ENCODE results near the gene SNTG2. TPM values are rescaled to one million over a fixed set of nuclear protein-coding genes. Genes with fewer than 3 reads are reported as not detected.

The SNTG2 gene
- total RNA-seq, 1 experiment from 2014 or later, result not detected

- no peaks in the 10 kb centered on the region for H3K27me3 Mint-ChIP-seq (ENCODE audit: insufficient read depth, unreplicated experiment)
- H3K9me3 ChIP-seq, result no peaks in the 10 kb centered on the region
- BruUV-seq (replicated peaks), result no TSS peak
- H3K4me1 ChIP-seq, result no peaks in the 10 kb centered on the region
- no peak for DNase-seq
- TF ChIP-seq CTCF (IDR thresholded peaks at IDR 0.05; ENCODE audit: insufficient read depth in 1 of 2, low read depth in 1 of 2, low read length in 1 of 2, severe bottlenecking in 1 of 2, unreplicated experiment in 1 of 2), result no peak
- POLR2A ChIA-PET, result no interaction called here
- H3K4me3 ChIP-seq (ENCODE audit: low read depth, low read length), result no peak overlapping the region
- CTCF ChIA-PET, result no interaction called here
- intact Hi-C loops (cut with micrococcal nuclease; ENCODE audit: unreplicated experiment), result no loop called here
- H3K4me1 Mint-ChIP-seq (ENCODE audit: low read depth, unreplicated experiment), result no peaks in the 10 kb centered on the region
- no peaks in the 10 kb centered on the region for H3K36me3 ChIP-seq (ENCODE audit: control insufficient read depth, insufficient read depth, low read length)
- peaks cover 3% of the 10 kb centered on the region for H3K9me3 Mint-ChIP-seq (ENCODE audit: unreplicated experiment)
- H3K27me3 ChIP-seq (replicated peaks; ENCODE audit: control insufficient read depth, insufficient read depth, low read length), result no peaks in the 10 kb centered on the region
- no peak overlapping the region for H3K4me3 Mint-ChIP-seq (ENCODE audit: unreplicated experiment)
- H3K36me3 Mint-ChIP-seq (ENCODE audit: insufficient read depth, unreplicated experiment), result peaks cover 6% of the 10 kb centered on the region
- H3K27ac Mint-ChIP-seq (ENCODE audit: unreplicated experiment), result no peak overlapping the region
These were observed 12.3 kb upstream of the SNTG2 start for GRCh38 chr2:938181-939005.

GRCh38 chr2:939936-940601, 10.6 kb upstream of the SNTG2 start:
- BruUV-seq (replicated peaks), result no TSS peak
- Mint-ChIP-seq H3K27ac (ENCODE audit: unreplicated experiment) (no peak overlapping the region), H3K9me3 (ENCODE audit: unreplicated experiment) (peaks cover 20% of the 10 kb centered on the region), H3K36me3 (ENCODE audit: insufficient read depth, unreplicated experiment) (no peaks in the 10 kb centered on the region), H3K4me1 (ENCODE audit: low read depth, unreplicated experiment) (no peaks in the 10 kb centered on the region), H3K27me3 (ENCODE audit: insufficient read depth, unreplicated experiment) (no peaks in the 10 kb centered on the region), H3K4me3 (ENCODE audit: unreplicated experiment) (no peak overlapping the region)
- intact Hi-C loops (cut with micrococcal nuclease; ENCODE audit: unreplicated experiment), result no loop called here
- Histone ChIP-seq H3K27me3 (replicated peaks; ENCODE audit: control insufficient read depth, insufficient read depth, low read length) (no peaks in the 10 kb centered on the region), H3K4me3 (ENCODE audit: low read depth, low read length) (no peak overlapping the region), H3K4me1 (no peaks in the 10 kb centered on the region), H3K36me3 (ENCODE audit: control insufficient read depth, insufficient read depth, low read length) (no peaks in the 10 kb centered on the region), H3K9me3 (no peaks in the 10 kb centered on the region; the same call in 1 of the 2 replicates)
- ChIA-PET CTCF (no interaction called here), POLR2A (no interaction called here)
- DNase-seq, result no peak
- no peak for TF ChIP-seq CTCF (IDR thresholded peaks at IDR 0.05; ENCODE audit: insufficient read depth in 1 of 2, low read depth in 1 of 2, low read length in 1 of 2, severe bottlenecking in 1 of 2, unreplicated experiment in 1 of 2)

GRCh38 chr2:941871-942270, 8.8 kb upstream of the SNTG2 start:
- H3K4me1 Mint-ChIP-seq (ENCODE audit: low read depth, unreplicated experiment), result no peaks in the 10 kb centered on the region
- ChIA-PET CTCF (no interaction called here), POLR2A (no interaction called here)
- peaks cover 23% of the 10 kb centered on the region for H3K9me3 Mint-ChIP-seq (ENCODE audit: unreplicated experiment)
- Histone ChIP-seq H3K4me3 (ENCODE audit: low read depth, low read length) (no peak overlapping the region), H3K36me3 (ENCODE audit: control insufficient read depth, insufficient read depth, low read length) (no peaks in the 10 kb centered on the region), H3K4me1 (no peaks in the 10 kb centered on the region), H3K9me3 (no peaks in the 10 kb centered on the region; the same call in 1 of the 2 replicates), H3K27me3 (replicated peaks; ENCODE audit: control insufficient read depth, insufficient read depth, low read length) (no peaks in the 10 kb centered on the region)
- H3K27me3 Mint-ChIP-seq (ENCODE audit: insufficient read depth, unreplicated experiment), result no peaks in the 10 kb centered on the region
- no TSS peak for BruUV-seq (replicated peaks)
- intact Hi-C loops (cut with micrococcal nuclease; ENCODE audit: unreplicated experiment), result no loop called here
- no peak for DNase-seq
- TF ChIP-seq CTCF (IDR thresholded peaks at IDR 0.05; ENCODE audit: insufficient read depth in 1 of 2, low read depth in 1 of 2, low read length in 1 of 2, severe bottlenecking in 1 of 2, unreplicated experiment in 1 of 2), result no peak
- H3K36me3 Mint-ChIP-seq (ENCODE audit: insufficient read depth, unreplicated experiment), result no peaks in the 10 kb centered on the region
- H3K27ac Mint-ChIP-seq (ENCODE audit: unreplicated experiment), result no peak overlapping the region
- H3K4me3 Mint-ChIP-seq (ENCODE audit: unreplicated experiment), result no peak overlapping the region
